ENCODE results near the gene ERBB4.

DNA sequence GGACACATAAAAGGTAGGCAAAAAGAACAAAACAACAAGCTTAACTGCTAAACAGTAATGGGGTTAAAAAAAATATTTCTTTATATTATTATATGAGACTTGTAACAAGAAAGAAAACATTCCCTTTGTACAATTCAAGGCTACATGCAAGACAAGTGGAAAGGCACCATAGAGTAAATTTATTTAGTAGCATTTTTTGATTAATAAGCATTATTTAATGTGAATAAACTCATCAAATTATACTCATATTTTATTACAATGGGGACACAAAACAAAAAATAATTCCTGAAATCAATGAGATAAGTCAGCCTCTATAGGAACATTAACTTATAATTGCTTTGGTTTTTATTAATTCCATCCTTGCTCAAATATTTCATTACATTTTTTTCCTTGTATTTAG is 809.2 kb downstream of the ERBB4 start:
- TF ChIP-seq, protein P1, sequence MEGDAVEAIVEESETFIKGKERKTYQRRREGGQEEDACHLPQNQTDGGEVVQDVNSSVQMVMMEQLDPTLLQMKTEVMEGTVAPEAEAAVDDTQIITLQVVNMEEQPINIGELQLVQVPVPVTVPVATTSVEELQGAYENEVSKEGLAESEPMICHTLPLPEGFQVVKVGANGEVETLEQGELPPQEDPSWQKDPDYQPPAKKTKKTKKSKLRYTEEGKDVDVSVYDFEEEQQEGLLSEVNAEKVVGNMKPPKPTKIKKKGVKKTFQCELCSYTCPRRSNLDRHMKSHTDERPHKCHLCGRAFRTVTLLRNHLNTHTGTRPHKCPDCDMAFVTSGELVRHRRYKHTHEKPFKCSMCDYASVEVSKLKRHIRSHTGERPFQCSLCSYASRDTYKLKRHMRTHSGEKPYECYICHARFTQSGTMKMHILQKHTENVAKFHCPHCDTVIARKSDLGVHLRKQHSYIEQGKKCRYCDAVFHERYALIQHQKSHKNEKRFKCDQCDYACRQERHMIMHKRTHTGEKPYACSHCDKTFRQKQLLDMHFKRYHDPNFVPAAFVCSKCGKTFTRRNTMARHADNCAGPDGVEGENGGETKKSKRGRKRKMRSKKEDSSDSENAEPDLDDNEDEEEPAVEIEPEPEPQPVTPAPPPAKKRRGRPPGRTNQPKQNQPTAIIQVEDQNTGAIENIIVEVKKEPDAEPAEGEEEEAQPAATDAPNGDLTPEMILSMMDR (IDR thresholded peaks at IDR 0.05 in 2 of 3, conservative IDR thresholded peaks at IDR 0.05 in 1 of 3; ENCODE audit: control insufficient read depth in 2 of 3, extremely low read depth in 1 of 3, insufficient read depth in 1 of 3, low read depth in 3 of 3, low read length in 3 of 3): no peak
- no peak for TF ChIP-seq FOS (IDR thresholded peaks at IDR 0.05; ENCODE audit: borderline replicate concordance, extremely low read depth, insufficient read length)
- TF ChIP-seq MLLT1 (IDR thresholded peaks at IDR 0.05): no peak
- no peak for TF ChIP-seq YY1 (IDR thresholded peaks at IDR 0.05; ENCODE audit: low read depth, low read length)
- no peak for TF ChIP-seq SMC3 (IDR thresholded peaks at IDR 0.05; ENCODE audit: borderline replicate concordance, low read length)
- TF ChIP-seq POLR2AphosphoS5 (IDR thresholded peaks at IDR 0.05; ENCODE audit: low read length): no peak
- no peak for TF ChIP-seq POLR2AphosphoS2 (IDR thresholded peaks at IDR 0.05; ENCODE audit: low read depth, low read length)
- no peak for TF ChIP-seq CHD1 (IDR thresholded peaks at IDR 0.05; ENCODE audit: low read depth, low read length)
- TF ChIP-seq CHD4 (IDR thresholded peaks at IDR 0.05): no peak
- no peak for TF ChIP-seq PML (IDR thresholded peaks at IDR 0.05; ENCODE audit: low read length)
- no peak for TF ChIP-seq RFX5 (IDR thresholded peaks at IDR 0.05; ENCODE audit: low read depth, low read length)
- no peak for TF ChIP-seq USF2 (IDR thresholded peaks at IDR 0.05; ENCODE audit: borderline replicate concordance, low read depth, low read length)
- TF ChIP-seq POLR2A (IDR thresholded peaks at IDR 0.05; ENCODE audit: low read depth, low read length): no peak
- no peak for TF ChIP-seq TAF1 (IDR thresholded peaks at IDR 0.05; ENCODE audit: borderline replicate concordance, low read depth, low read length)
